WTC11 (cell line): ENCODE data around the gene NDUFV3. TPM values are rescaled to one million over a fixed set of nuclear protein-coding genes. Genes with fewer than 3 reads are reported as not detected.

Source experiments
- ATAC-seq: fragments of 200-7000 bp; cut with Tn5 transposase; 2 replicates; pipeline ENCODE4 v1.10.0; 2021; ENCODE audit warnings: mild to moderate bottlenecking, moderate library complexity
- CTCF ChIA-PET: fragments of 300-600 bp; sonication (Branson Sonifier 250); formaldehyde crosslinking; loops from one replicate; lab custom pipeline; 2021; ENCODE audit warnings: antibody characterized with exemption; lab: Charles Lee
- POLR2A ChIA-PET: fragments of 350-600 bp; sonication (Branson Sonifier 250); formaldehyde crosslinking; loops from one replicate; lab custom pipeline; 2021; ENCODE audit warnings: antibody characterized with exemption; lab: Charles Lee
- DNase-seq: peaks from one replicate; pipeline ENCODE4 v3.0.0; 2021; ENCODE audit warnings: low spot score
- H3K27ac Mint-ChIP-seq: 2 replicates; pipeline ENCODE4 v1.8.0; 2021; ENCODE audit warnings: mixed read lengths
- H3K27me3 Mint-ChIP-seq: 2 replicates; pipeline ENCODE4 v1.8.0; 2021; ENCODE audit warnings: low read depth, mild to moderate bottlenecking, moderate library complexity, mixed read lengths
- H3K36me3 Mint-ChIP-seq: 2 replicates; pipeline ENCODE4 v1.8.0; 2021; ENCODE audit warnings: mixed read lengths
- H3K4me1 Mint-ChIP-seq: 2 replicates; pipeline ENCODE4 v1.8.0; 2022; ENCODE audit warnings: mixed read lengths
- H3K4me3 Mint-ChIP-seq: 2 replicates; pipeline ENCODE4 v1.8.0; 2021; ENCODE audit warnings: mild to moderate bottlenecking, moderate library complexity, mixed read lengths
- H3K9me3 Mint-ChIP-seq: 2 replicates; pipeline ENCODE4 v1.8.0; 2021; ENCODE audit warnings: mixed read lengths
- CREM ChIP-seq: sonication (generic); formaldehyde crosslinking; IDR thresholded peaks from 2 replicates; pipeline ENCODE4 v1.8.1; 2022; ENCODE audit warnings: mild to moderate bottlenecking, missing genetic modification reagents, moderate library complexity
- E2F4 ChIP-seq: sonication (generic); formaldehyde crosslinking; IDR thresholded peaks from 2 replicates; pipeline ENCODE4 v1.8.1; 2022; ENCODE audit warnings: low read depth, mild to moderate bottlenecking, moderate library complexity, missing genetic modification reagents, borderline replicate concordance
- ERG ChIP-seq: fragments of 250-450 bp; sonication (Bioruptor Pico); IDR thresholded peaks from 2 replicates; pipeline ENCODE4 v1.8.0; 2021; ENCODE audit warnings: mild to moderate bottlenecking
- FOXK1 ChIP-seq: sonication (generic); formaldehyde crosslinking; IDR thresholded peaks from 2 replicates; pipeline ENCODE4 v1.8.0; 2022; ENCODE audit warnings: mild to moderate bottlenecking, moderate library complexity, missing genetic modification reagents
- GABPB1 ChIP-seq: sonication (generic); formaldehyde crosslinking; IDR thresholded peaks from 2 replicates; pipeline ENCODE4 v1.8.1; 2023; ENCODE audit warnings: mild to moderate bottlenecking, missing genetic modification reagents
- HMGXB4 ChIP-seq: sonication (generic); formaldehyde crosslinking; IDR thresholded peaks from 2 replicates; pipeline ENCODE4 v1.8.1; 2023; ENCODE audit warnings: mild to moderate bottlenecking, moderate library complexity, missing genetic modification reagents
- IRF2 ChIP-seq: sonication (generic); formaldehyde crosslinking; IDR thresholded peaks from 2 replicates; pipeline ENCODE4 v1.8.0; 2022; ENCODE audit warnings: low read depth, missing genetic modification reagents, borderline replicate concordance
- JUN ChIP-seq: sonication (generic); formaldehyde crosslinking; IDR thresholded peaks from 2 replicates; pipeline ENCODE4 v1.8.0; 2023; ENCODE audit warnings: mild to moderate bottlenecking, missing genetic modification reagents
- MLX ChIP-seq: sonication (generic); formaldehyde crosslinking; IDR thresholded peaks from 2 replicates; pipeline ENCODE4 v1.8.1; 2023; ENCODE audit warnings: mild to moderate bottlenecking, missing genetic modification reagents, moderate library complexity
- PREB ChIP-seq: sonication (generic); formaldehyde crosslinking; IDR thresholded peaks from 2 replicates; pipeline ENCODE4 v1.8.1; 2022; ENCODE audit warnings: mild to moderate bottlenecking, missing genetic modification reagents, moderate library complexity, borderline replicate concordance
- SMAD4 ChIP-seq: sonication (generic); formaldehyde crosslinking; IDR thresholded peaks from 2 replicates; pipeline ENCODE4 v1.8.0; 2022; ENCODE audit warnings: mild to moderate bottlenecking, missing genetic modification reagents
- USF1 ChIP-seq: sonication (generic); formaldehyde crosslinking; IDR thresholded peaks from 2 replicates; pipeline ENCODE4 v1.8.0; 2022; ENCODE audit warnings: mild to moderate bottlenecking, missing genetic modification reagents
- ZBTB21 ChIP-seq: sonication (generic); formaldehyde crosslinking; IDR thresholded peaks from 2 replicates; pipeline ENCODE4 v1.8.1; 2023; ENCODE audit warnings: mild to moderate bottlenecking, missing genetic modification reagents, borderline replicate concordance
- ZNF317 ChIP-seq: sonication (generic); formaldehyde crosslinking; IDR thresholded peaks from 2 replicates; pipeline ENCODE4 v1.8.1; 2023; ENCODE audit warnings: low read depth, mild to moderate bottlenecking, moderate library complexity, missing genetic modification reagents, borderline replicate concordance
- ZNF532 ChIP-seq: fragments of 250-450 bp; sonication (Bioruptor Pico); IDR thresholded peaks from 2 replicates; pipeline ENCODE4 v1.9.0; 2021; ENCODE audit warnings: mild to moderate bottlenecking, borderline replicate concordance
- total RNA-seq: library from RNA; stranded (reverse); gene quantifications from 3 replicates; pipeline ENCODE4 v1.2.3, GENCODE V29; 2021

The NDUFV3 gene
- total RNA-seq, 1 experiment from 2014 or later, result 28.5 TPM

GRCh38 chr21:42854246-42855010, 38.7 kb upstream of the NDUFV3 start:
- POLR2A ChIA-PET, result interaction anchor here (0.7 kb wide), 1 partner anchor 12 kb away, joined by 3 read pairs; no protein-coding TSS in a partner anchor
- no peaks in the 10 kb centered on the region for H3K4me1 Mint-ChIP-seq
- ATAC-seq, result no peak
- peaks cover 78% of the 10 kb centered on the region for H3K36me3 Mint-ChIP-seq
- no peaks in the 10 kb centered on the region for H3K27me3 Mint-ChIP-seq
- CTCF ChIA-PET, result interaction anchor here (1.0 to 1.8 kb wide), 2 partner anchors 8 to 12 kb away, joined by 4 to 5 read pairs; no protein-coding TSS in a partner anchor
- TF ChIP-seq SMAD4 (CRISPR knock-in tag) (no peak), HMGXB4 (no peak), ERG (no peak), ZNF317 (CRISPR knock-in tag) (no peak), PREB (no peak), USF1 (CRISPR knock-in tag) (no peak), IRF2 (CRISPR knock-in tag) (no peak), ZBTB21 (CRISPR knock-in tag) (no peak), CREM (CRISPR knock-in tag) (no peak), MLX (CRISPR knock-in tag) (no peak), JUN (CRISPR knock-in tag) (no peak), FOXK1 (no peak), E2F4 (no peak), GABPB1 (CRISPR knock-in tag) (no peak), ZNF532 (CRISPR knock-in tag) (no peak)
- TF ChIP-seq, all 79 proteins: peak for 0
- DNase-seq, result no peak
- Mint-ChIP-seq H3K9me3 (no peaks in the 10 kb centered on the region), H3K27ac (peak overlapping the region; percentile 57; the same call in 1 of the 2 replicates), H3K4me3 (no peak overlapping the region)
